Chondrocyte (in vitro differentiated cells): Measurements from ENCODE around the gene PNMA6E. TPM values are rescaled to one million over a fixed set of nuclear protein-coding genes. Genes with fewer than 3 reads are reported as not detected.

Experiments used
- DNase-seq: peaks from one replicate; pipeline ENCODE4 v3.0.0; 2021; ENCODE audit warnings: mixed read lengths, low spot score
- H3K27ac Mint-ChIP-seq: one replicate; pipeline ENCODE4 v1.8.0; 2021; ENCODE audit warnings: mild to moderate bottlenecking, moderate library complexity, mixed read lengths; ENCODE audit not compliant: unreplicated experiment
- H3K27me3 Mint-ChIP-seq: 2 replicates; pipeline ENCODE4 v1.8.0; 2021; ENCODE audit warnings: low read depth, mixed read lengths
- H3K36me3 Mint-ChIP-seq: 2 replicates; pipeline ENCODE4 v1.8.0; 2021; ENCODE audit warnings: low read depth, mixed read lengths
- H3K4me1 Mint-ChIP-seq: 2 replicates; pipeline ENCODE4 v1.8.0; 2021; ENCODE audit warnings: low read depth, mild to moderate bottlenecking, mixed read lengths
- H3K4me3 Mint-ChIP-seq: one replicate; pipeline ENCODE4 v1.8.0; 2021; ENCODE audit warnings: mild to moderate bottlenecking, moderate library complexity, mixed read lengths; ENCODE audit not compliant: unreplicated experiment
- H3K9me3 Mint-ChIP-seq: 2 replicates; pipeline ENCODE4 v1.8.0; 2021; ENCODE audit warnings: low read depth, mixed read lengths
- CTCF ChIP-seq: fragments of 200-600 bp; sonication (generic); IDR thresholded peaks from 2 replicates; pipeline ENCODE4 v1.5.0; 2021; ENCODE audit warnings: antibody characterized with exemption, mild to moderate bottlenecking, moderate library complexity
- total RNA-seq: library from RNA; stranded (reverse); gene quantifications from 3 replicates; pipeline ENCODE4 v1.2.1, GENCODE V29; 2021

PNMA6E gene
- total RNA-seq, 1 donor from 2014 or later: not detected

GRCh38 chrX:153448556-153449367 is 47.6 kb upstream of the PNMA6E start:
- Mint-ChIP-seq H3K27ac (no peak overlapping the region), H3K36me3 (no peaks in the 10 kb centered on the region), H3K9me3 (no peaks in the 10 kb centered on the region), H3K4me3 (no peak overlapping the region), H3K4me1 (no peaks in the 10 kb centered on the region), H3K27me3 (no peaks in the 10 kb centered on the region)
- TF ChIP-seq CTCF: no peak
- DNase-seq: peak; percentile 67

GRCh38 chrX:153447581-153447960 is 46.4 kb upstream of the PNMA6E start:
- TF ChIP-seq CTCF: no peak
- Mint-ChIP-seq H3K4me1 (no peaks in the 10 kb centered on the region), H3K27ac (no peak overlapping the region), H3K36me3 (no peaks in the 10 kb centered on the region), H3K9me3 (no peaks in the 10 kb centered on the region), H3K4me3 (no peak overlapping the region), H3K27me3 (no peaks in the 10 kb centered on the region)
- DNase-seq: peak; percentile 44

GRCh38 chrX:153446950-153447580 is 45.9 kb upstream of the PNMA6E start:
- Mint-ChIP-seq H3K27ac (no peak overlapping the region), H3K27me3 (no peaks in the 10 kb centered on the region), H3K9me3 (no peaks in the 10 kb centered on the region), H3K36me3 (no peaks in the 10 kb centered on the region), H3K4me3 (no peak overlapping the region), H3K4me1 (no peaks in the 10 kb centered on the region)
- no peak for TF ChIP-seq CTCF
- DNase-seq: peak; percentile 91

- TF ChIP-seq CTCF: no peak
- Mint-ChIP-seq H3K27me3 (no peaks in the 10 kb centered on the region), H3K36me3 (no peaks in the 10 kb centered on the region), H3K4me3 (no peak overlapping the region), H3K9me3 (no peaks in the 10 kb centered on the region), H3K27ac (no peak overlapping the region), H3K4me1 (no peaks in the 10 kb centered on the region)
- DNase-seq: no peak
Measured at GRCh38 chrX:153446636-153446936, 45.4 kb upstream of the PNMA6E start.

- no peak within 1 kb of the TSS for H3K27ac Mint-ChIP-seq
- H3K4me3 Mint-ChIP-seq: no peak within 1 kb of the TSS
- no peaks in the 10 kb centered on the region for H3K9me3 Mint-ChIP-seq
- H3K4me1 Mint-ChIP-seq: no peaks in the 10 kb centered on the region
- H3K36me3 Mint-ChIP-seq: no peaks in the 10 kb centered on the region
- TF ChIP-seq CTCF: no peak
- H3K27me3 Mint-ChIP-seq: peaks cover 2% of the 10 kb centered on the region
- DNase-seq: peak; percentile 84
Measured at GRCh38 chrX:153445856-153446635, 44.9 kb upstream of the PNMA6E start, which contains the start of gene TREX2. TSS of gene TREX2 (minus strand) at chrX:153446056. CDS start at chrX:153445430, 626 bp downstream.
